SK-N-SH (cell line): ENCODE results near the gene AGFG2.

Source experiments
- CTCF ChIP-seq: fragments of 200-600 bp; sonication (generic); IDR thresholded peaks from 2 replicates; pipeline ENCODE4 v1.6.1; 2017; ENCODE audit warnings: antibody characterized with exemption, mild to moderate bottlenecking, moderate library complexity
- EZH2phosphoT487 ChIP-seq: fragments of 200-600 bp; sonication (generic); IDR thresholded peaks from 2 replicates; pipeline ENCODE4 v1.6.1; 2017; ENCODE audit warnings: low read depth, mixed run types, mild to moderate bottlenecking, antibody characterized with exemption, moderate library complexity, borderline replicate concordance
- GABPA ChIP-seq: IDR thresholded peaks from 2 replicates; pipeline ENCODE4 v1.4.0; 2012; ENCODE audit warnings: low read depth, mild to moderate bottlenecking
- GATA2 ChIP-seq: sonication (generic); formaldehyde crosslinking; IDR thresholded peaks from 2 replicates; pipeline ENCODE4 v1.5.0; 2020; ENCODE audit warnings: mild to moderate bottlenecking, missing genetic modification reagents
- JUND ChIP-seq: IDR thresholded peaks from 2 replicates; pipeline ENCODE4 v1.4.0; 2012
- MAX ChIP-seq: IDR thresholded peaks from 2 replicates; pipeline ENCODE4 v1.4.0; 2012; ENCODE audit warnings: low read depth
- TF ChIP-seq, protein P1 (sequence below): IDR thresholded peaks from 2 replicates; pipeline ENCODE4 v1.6.1; 2012; ENCODE audit warnings: mild to moderate bottlenecking, low read depth, low read length, moderate library complexity

DNA sequence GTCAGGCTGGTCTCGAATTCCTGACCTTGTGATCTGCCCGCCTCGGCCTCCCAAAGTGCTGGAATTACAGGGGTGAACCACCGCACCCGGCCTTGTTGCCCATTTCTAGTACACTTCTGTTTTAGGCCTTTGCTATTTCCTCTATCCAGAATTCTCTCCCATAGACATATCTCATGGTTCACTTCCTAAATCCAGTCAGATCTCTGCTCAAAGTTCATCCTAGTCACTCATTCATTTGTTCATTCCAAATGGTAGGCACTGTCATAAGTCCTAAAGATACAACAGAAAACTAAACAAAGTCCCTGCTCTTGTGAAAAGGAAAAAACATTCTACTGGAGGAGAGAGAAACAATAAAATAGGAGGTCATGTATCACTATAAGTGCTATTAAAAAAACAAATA, 71.0 kb downstream of the AGFG2 start:
- no peak for TF ChIP-seq JUND
- no peak for TF ChIP-seq CTCF
- no peak for TF ChIP-seq GABPA
- TF ChIP-seq, protein P1, sequence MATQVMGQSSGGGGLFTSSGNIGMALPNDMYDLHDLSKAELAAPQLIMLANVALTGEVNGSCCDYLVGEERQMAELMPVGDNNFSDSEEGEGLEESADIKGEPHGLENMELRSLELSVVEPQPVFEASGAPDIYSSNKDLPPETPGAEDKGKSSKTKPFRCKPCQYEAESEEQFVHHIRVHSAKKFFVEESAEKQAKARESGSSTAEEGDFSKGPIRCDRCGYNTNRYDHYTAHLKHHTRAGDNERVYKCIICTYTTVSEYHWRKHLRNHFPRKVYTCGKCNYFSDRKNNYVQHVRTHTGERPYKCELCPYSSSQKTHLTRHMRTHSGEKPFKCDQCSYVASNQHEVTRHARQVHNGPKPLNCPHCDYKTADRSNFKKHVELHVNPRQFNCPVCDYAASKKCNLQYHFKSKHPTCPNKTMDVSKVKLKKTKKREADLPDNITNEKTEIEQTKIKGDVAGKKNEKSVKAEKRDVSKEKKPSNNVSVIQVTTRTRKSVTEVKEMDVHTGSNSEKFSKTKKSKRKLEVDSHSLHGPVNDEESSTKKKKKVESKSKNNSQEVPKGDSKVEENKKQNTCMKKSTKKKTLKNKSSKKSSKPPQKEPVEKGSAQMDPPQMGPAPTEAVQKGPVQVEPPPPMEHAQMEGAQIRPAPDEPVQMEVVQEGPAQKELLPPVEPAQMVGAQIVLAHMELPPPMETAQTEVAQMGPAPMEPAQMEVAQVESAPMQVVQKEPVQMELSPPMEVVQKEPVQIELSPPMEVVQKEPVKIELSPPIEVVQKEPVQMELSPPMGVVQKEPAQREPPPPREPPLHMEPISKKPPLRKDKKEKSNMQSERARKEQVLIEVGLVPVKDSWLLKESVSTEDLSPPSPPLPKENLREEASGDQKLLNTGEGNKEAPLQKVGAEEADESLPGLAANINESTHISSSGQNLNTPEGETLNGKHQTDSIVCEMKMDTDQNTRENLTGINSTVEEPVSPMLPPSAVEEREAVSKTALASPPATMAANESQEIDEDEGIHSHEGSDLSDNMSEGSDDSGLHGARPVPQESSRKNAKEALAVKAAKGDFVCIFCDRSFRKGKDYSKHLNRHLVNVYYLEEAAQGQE, result no peak
- TF ChIP-seq EZH2phosphoT487, result no peak
- TF ChIP-seq GATA2, result no peak
- TF ChIP-seq MAX, result no peak
